SJSA1 (cell line): Measurements from ENCODE around the gene CPT1A. TPM values are rescaled to one million over a fixed set of nuclear protein-coding genes. Genes with fewer than 3 reads are reported as not detected.

Experiments used
- DNase-seq, 2 experiments: peaks; one replicate each; pipeline ENCODE4 v3.0.0-alpha.2; 2015 to 2020; ENCODE audit warnings: low spot score in 2 of 2, low read depth in 1 of 2
- H3K27ac ChIP-seq: fragments of 250-450 bp; sonication (Bioruptor Pico); 2 replicates; pipeline ENCODE4 v1.5.1; 2020; ENCODE audit warnings: mild to moderate bottlenecking, moderate library complexity
- H3K27me3 ChIP-seq: fragments of 250-450 bp; sonication (Bioruptor Pico); replicated peaks from 2 replicates; pipeline ENCODE4 v1.5.1; 2020; ENCODE audit warnings: mild to moderate bottlenecking, moderate library complexity
- H3K36me3 ChIP-seq: fragments of 250-450 bp; sonication (Bioruptor Pico); 2 replicates; pipeline ENCODE4 v1.5.1; 2020; ENCODE audit warnings: mild to moderate bottlenecking
- H3K4me1 ChIP-seq: fragments of 250-450 bp; sonication (Bioruptor Pico); replicated peaks from 2 replicates; pipeline ENCODE4 v1.6.1; 2021; ENCODE audit warnings: mild to moderate bottlenecking
- H3K4me3 ChIP-seq: fragments of 250-450 bp; sonication (Bioruptor Pico); 2 replicates; pipeline ENCODE4 v1.5.1; 2020; ENCODE audit warnings: mild to moderate bottlenecking
- H3K9me3 ChIP-seq: fragments of 250-450 bp; sonication (Bioruptor Pico); replicated peaks from 2 replicates; pipeline ENCODE4 v1.5.1; 2020; ENCODE audit warnings: mild to moderate bottlenecking
- total RNA-seq: library from RNA; depleted of rRNA; stranded (reverse); fragments of >200 nt; shearing (Covaris generic); gene quantifications from 2 replicates; pipeline ENCODE4 v1.2.3, GENCODE V29; 2014

Gene CPT1A
- total RNA-seq, 1 experiment from 2014 or later: 61.1 TPM

- H3K9me3 ChIP-seq: no peaks in the 10 kb centered on the region
Observed at GRCh38 chr11:68831124-68831523, 10.6 kb downstream of the CPT1A start.

GRCh38 chr11:68829581-68829980 is 12.1 kb downstream of the CPT1A start:
- no peak for DNase-seq
- no peaks in the 10 kb centered on the region for H3K9me3 ChIP-seq

More at GRCh38 chr11:68831124-68831523, 10.6 kb downstream of the CPT1A start:
- DNase-seq: no peak
- H3K36me3 ChIP-seq: peaks cover 59% of the 10 kb centered on the region
- H3K4me3 ChIP-seq: no peak overlapping the region
- no peak overlapping the region for H3K27ac ChIP-seq
- H3K4me1 ChIP-seq: no peaks in the 10 kb centered on the region
- no peaks in the 10 kb centered on the region for H3K27me3 ChIP-seq

GRCh38 chr11:68828957-68829356 is 12.8 kb downstream of the CPT1A start:
- no peaks in the 10 kb centered on the region for H3K27me3 ChIP-seq
- no peaks in the 10 kb centered on the region for H3K9me3 ChIP-seq
- H3K4me3 ChIP-seq: no peak overlapping the region
- H3K4me1 ChIP-seq: no peaks in the 10 kb centered on the region
- H3K27ac ChIP-seq: no peak overlapping the region
- peaks cover 56% of the 10 kb centered on the region for H3K36me3 ChIP-seq
- DNase-seq: no peak

More at GRCh38 chr11:68829581-68829980, 12.1 kb downstream of the CPT1A start:
- no peaks in the 10 kb centered on the region for H3K27me3 ChIP-seq
- H3K4me3 ChIP-seq: no peak overlapping the region
- H3K27ac ChIP-seq: no peak overlapping the region
- no peaks in the 10 kb centered on the region for H3K4me1 ChIP-seq
- peaks cover 56% of the 10 kb centered on the region for H3K36me3 ChIP-seq

GRCh38 chr11:68828155-68828931 is 13.4 kb downstream of the CPT1A start:
- Histone ChIP-seq H3K27ac (no peak overlapping the region), H3K4me3 (no peak overlapping the region), H3K4me1 (no peaks in the 10 kb centered on the region), H3K36me3 (peaks cover 56% of the 10 kb centered on the region), H3K9me3 (no peaks in the 10 kb centered on the region), H3K27me3 (no peaks in the 10 kb centered on the region)
- DNase-seq: no peak

GRCh38 chr11:68827733-68828132 is 14.0 kb downstream of the CPT1A start:
- no peak for DNase-seq

GRCh38 chr11:68826726-68827125 is 15.0 kb downstream of the CPT1A start:
- Histone ChIP-seq H3K4me3 (no peak overlapping the region), H3K27ac (no peak overlapping the region), H3K36me3 (peaks cover 50% of the 10 kb centered on the region), H3K9me3 (no peaks in the 10 kb centered on the region), H3K4me1 (no peaks in the 10 kb centered on the region), H3K27me3 (no peaks in the 10 kb centered on the region)
- DNase-seq: no peak

More at GRCh38 chr11:68827733-68828132, 14.0 kb downstream of the CPT1A start:
- H3K4me1 ChIP-seq: no peaks in the 10 kb centered on the region
- H3K36me3 ChIP-seq: peaks cover 54% of the 10 kb centered on the region
- no peaks in the 10 kb centered on the region for H3K27me3 ChIP-seq
- no peaks in the 10 kb centered on the region for H3K9me3 ChIP-seq
- H3K4me3 ChIP-seq: no peak overlapping the region
- H3K27ac ChIP-seq: no peak overlapping the region

- Histone ChIP-seq H3K27ac (no peak overlapping the region), H3K36me3 (peaks cover 40% of the 10 kb centered on the region), H3K4me1 (no peaks in the 10 kb centered on the region), H3K27me3 (no peaks in the 10 kb centered on the region), H3K9me3 (no peaks in the 10 kb centered on the region), H3K4me3 (no peak overlapping the region)
- no peak for DNase-seq
Observed at GRCh38 chr11:68825571-68825970, 16.1 kb downstream of the CPT1A start.

- no peak for DNase-seq
- Histone ChIP-seq H3K4me1 (no peaks in the 10 kb centered on the region), H3K27ac (no peak overlapping the region), H3K4me3 (no peak overlapping the region), H3K27me3 (no peaks in the 10 kb centered on the region), H3K36me3 (peaks cover 30% of the 10 kb centered on the region), H3K9me3 (0 out of 2 replicates have a peak, but pooled peaks cover 2% of the 10 kb centered on the region)
Observed at GRCh38 chr11:68822546-68822945, 19.2 kb downstream of the CPT1A start.

- H3K27ac ChIP-seq: no peak overlapping the region
- 0 out of 2 replicates have a peak, but pooled peaks cover 2% of the 10 kb centered on the region for H3K9me3 ChIP-seq
- no peak overlapping the region for H3K4me3 ChIP-seq
- H3K27me3 ChIP-seq: no peaks in the 10 kb centered on the region
- H3K36me3 ChIP-seq: peaks cover 33% of the 10 kb centered on the region
- H3K4me1 ChIP-seq: no peaks in the 10 kb centered on the region
- DNase-seq: no peak
Observed at GRCh38 chr11:68821670-68822069, 20.0 kb downstream of the CPT1A start.

- H3K27ac ChIP-seq: no peak overlapping the region
- H3K9me3 ChIP-seq: 0 out of 2 replicates have a peak, but pooled peaks cover 2% of the 10 kb centered on the region
- no peaks in the 10 kb centered on the region for H3K27me3 ChIP-seq
- no peak for DNase-seq
- peaks cover 48% of the 10 kb centered on the region for H3K36me3 ChIP-seq
- H3K4me3 ChIP-seq: no peak overlapping the region
- H3K4me1 ChIP-seq: no peaks in the 10 kb centered on the region
Observed at GRCh38 chr11:68819362-68819761, 22.4 kb downstream of the CPT1A start.

GRCh38 chr11:68818181-68818580 is 23.5 kb downstream of the CPT1A start:
- peaks cover 54% of the 10 kb centered on the region for H3K36me3 ChIP-seq
- no peak for DNase-seq
- H3K9me3 ChIP-seq: 0 out of 2 replicates have a peak, but pooled peaks cover 2% of the 10 kb centered on the region
- no peak overlapping the region for H3K4me3 ChIP-seq
- H3K27me3 ChIP-seq: no peaks in the 10 kb centered on the region
- no peak overlapping the region for H3K27ac ChIP-seq
- H3K4me1 ChIP-seq: no peaks in the 10 kb centered on the region

GRCh38 chr11:68817554-68817953 is 24.2 kb downstream of the CPT1A start:
- H3K36me3 ChIP-seq: peaks cover 55% of the 10 kb centered on the region
- H3K9me3 ChIP-seq: 0 out of 2 replicates have a peak, but pooled peaks cover 2% of the 10 kb centered on the region
- no peak for DNase-seq
- H3K4me3 ChIP-seq: no peak overlapping the region
- H3K27ac ChIP-seq: no peak overlapping the region
- H3K27me3 ChIP-seq: no peaks in the 10 kb centered on the region
- no peaks in the 10 kb centered on the region for H3K4me1 ChIP-seq

- no peaks in the 10 kb centered on the region for H3K4me1 ChIP-seq
- no peak overlapping the region for H3K4me3 ChIP-seq
- no peaks in the 10 kb centered on the region for H3K27me3 ChIP-seq
- H3K9me3 ChIP-seq: 0 out of 2 replicates have a peak, but pooled peaks cover 2% of the 10 kb centered on the region
- no peak overlapping the region for H3K27ac ChIP-seq
- peaks cover 59% of the 10 kb centered on the region for H3K36me3 ChIP-seq
- DNase-seq: no peak
Observed at GRCh38 chr11:68816917-68817419, 24.7 kb downstream of the CPT1A start.

- Histone ChIP-seq H3K36me3 (peaks cover 64% of the 10 kb centered on the region), H3K9me3 (0 out of 2 replicates have a peak, but pooled peaks cover 2% of the 10 kb centered on the region), H3K27ac (no peak overlapping the region), H3K27me3 (no peaks in the 10 kb centered on the region), H3K4me1 (no peaks in the 10 kb centered on the region), H3K4me3 (no peak overlapping the region)
- DNase-seq: no peak
Observed at GRCh38 chr11:68816251-68816776, 25.4 kb downstream of the CPT1A start.
